Umbilical cord (tissue), 2 donors: Measurements from ENCODE around the gene JPT1. TPM values are rescaled to one million over a fixed set of nuclear protein-coding genes. Genes with fewer than 3 reads are reported as not detected.
"Not testable (repeated sequence)": the region's sequence is repeated elsewhere in the genome, so short reads cannot be mapped to it uniquely, and the experiment has no call there.

Source experiments
- DNase-seq: peaks from one replicate; pipeline ENCODE4 v3.0.0-alpha.2; 2015; ENCODE audit warnings: low spot score
- total RNA-seq: library from RNA; depleted of rRNA; stranded (reverse); fragments of >200 nt; gene quantifications from one replicate; pipeline ENCODE4 v1.2.3, GENCODE V29; 2014; ENCODE audit warnings: low replicate concordance; ENCODE audit not compliant: insufficient read depth

JPT1 gene
- 16.6 TPM for total RNA-seq

- peak; percentile 99 for DNase-seq
Observed at GRCh38 chr17:75154195-75155106, at the start of gene JPT1. Gene JPT1 (minus strand): TSS chr17:75154512. CDS start chr17:75154397, 115 bp downstream.

GRCh38 chr17:75199886-75200618, 45.7 kb upstream of the JPT1 start:
- DNase-seq, result no peak

- no peak for DNase-seq
Observed at GRCh38 chr17:75194879-75195278, 40.6 kb upstream of the JPT1 start.

- DNase-seq, result peak; percentile 32
Observed at GRCh38 chr17:75191584-75191983, 37.3 kb upstream of the JPT1 start.

GRCh38 chr17:75188614-75189013, 34.3 kb upstream of the JPT1 start:
- DNase-seq, result no peak

- no peak for DNase-seq
Observed at GRCh38 chr17:75183999-75184884, 29.9 kb upstream of the JPT1 start.

GRCh38 chr17:75182569-75183436, 28.5 kb upstream of the JPT1 start, which contains the start of gene SUMO2:
Gene SUMO2 (minus strand): TSS chr17:75182959. CDS start chr17:75182834, 125 bp downstream.
- DNase-seq, result peak; percentile 94

GRCh38 chr17:75182319-75182568, 27.9 kb upstream of the JPT1 start:
- no peak for DNase-seq

GRCh38 chr17:75181608-75182318, 27.5 kb upstream of the JPT1 start:
- DNase-seq, result peak; percentile 19

- no peak for DNase-seq
Observed at GRCh38 chr17:75181110-75181509, 26.8 kb upstream of the JPT1 start.

GRCh38 chr17:75178453-75178852, 24.1 kb upstream of the JPT1 start:
- no peak for DNase-seq

- no peak for DNase-seq
Observed at GRCh38 chr17:75176625-75177024, 22.3 kb upstream of the JPT1 start.

- no peak for DNase-seq
Observed at GRCh38 chr17:75174996-75175395, 20.7 kb upstream of the JPT1 start.

GRCh38 chr17:75173526-75173925, 19.2 kb upstream of the JPT1 start:
- no peak for DNase-seq

- no peak for DNase-seq
Observed at GRCh38 chr17:75168998-75169397, 14.7 kb upstream of the JPT1 start.

GRCh38 chr17:75164606-75165005, 10.3 kb upstream of the JPT1 start:
- not testable (repeated sequence) for DNase-seq

GRCh38 chr17:75163074-75163473, 8.8 kb upstream of the JPT1 start:
- DNase-seq, result no peak

GRCh38 chr17:75160211-75160610, 5.9 kb upstream of the JPT1 start:
- no peak for DNase-seq

- no peak for DNase-seq
Observed at GRCh38 chr17:75159196-75160031, 5.1 kb upstream of the JPT1 start.
